Activated CD8-positive, alpha-beta T cell treated with anti-CD3 and anti-CD28 coated beads for 36 hours (primary cell): Measurements from ENCODE around the gene NFATC2. TPM values are rescaled to one million over a fixed set of nuclear protein-coding genes. Genes with fewer than 3 reads are reported as not detected.

Experiments used
- ATAC-seq: fragments of 200-7000 bp; cut with Tn5 transposase; one replicate; pipeline ENCODE4 v1.10.0; 2021; ENCODE audit warnings: mild to moderate bottlenecking, moderate library complexity
- CTCF ChIA-PET: fragments of 350-600 bp; sonication (Branson Sonifier 250); formaldehyde crosslinking; loops from one replicate; lab custom pipeline; 2021; ENCODE audit warnings: antibody characterized with exemption; lab: Charles Lee
- POLR2A ChIA-PET: fragments of 350-600 bp; sonication (Branson Sonifier 250); formaldehyde crosslinking; loops from one replicate; lab custom pipeline; 2021; ENCODE audit warnings: antibody characterized with exemption; lab: Charles Lee
- DNase-seq: peaks from one replicate; pipeline ENCODE4 v3.0.0-alpha.2; 2020
- H3K27ac Mint-ChIP-seq: one replicate; pipeline ENCODE4 v1.8.0; 2021; ENCODE audit warnings: mild to moderate bottlenecking, mixed read lengths
- H3K27me3 Mint-ChIP-seq: one replicate; pipeline ENCODE4 v1.8.0; 2021; ENCODE audit warnings: mixed read lengths
- H3K36me3 Mint-ChIP-seq: one replicate; pipeline ENCODE4 v1.8.0; 2021; ENCODE audit warnings: low read depth, mixed read lengths
- H3K4me1 Mint-ChIP-seq: one replicate; pipeline ENCODE4 v1.8.0; 2021; ENCODE audit warnings: low read depth, mixed read lengths
- H3K4me3 Mint-ChIP-seq: one replicate; pipeline ENCODE4 v1.8.0; 2021; ENCODE audit warnings: mild to moderate bottlenecking, moderate library complexity, mixed read lengths
- H3K9me3 Mint-ChIP-seq: one replicate; pipeline ENCODE4 v1.8.0; 2021; ENCODE audit warnings: mixed read lengths
- CTCF ChIP-seq: fragments of 200-600 bp; IDR thresholded peaks from one replicate; pipeline ENCODE4 v1.8.0; 2022; ENCODE audit warnings: antibody characterized with exemption, mild to moderate bottlenecking
- intact Hi-C: fragments of 100-400 bp; cut with micrococcal nuclease; formaldehyde crosslinking; loops from one replicate; pipeline ENCODE4 v1.10.0; 2022
- total RNA-seq, 2 experiments: library from RNA; stranded (reverse); gene quantifications; one replicate each; pipeline ENCODE4 v1.2.3, GENCODE V29; 2021

NFATC2 gene
- total RNA-seq, 2 experiments from 2014 or later, result 38.3 to 40.9 TPM

- CTCF ChIA-PET, result interaction anchor here (1.0 to 3.4 kb wide), 4 partner anchors 13 to 67 kb away, joined by 3 to 23 read pairs (median 4); partner anchors contain the start of gene NFATC2
- no peaks in the 10 kb centered on the region for H3K9me3 Mint-ChIP-seq
- POLR2A ChIA-PET, result interaction anchor here (0.7 to 11.5 kb wide), 11 partner anchors 9 to 98 kb away, joined by 3 to 142 read pairs (median 5); partner anchors contain the start of gene NFATC2
Measured at GRCh38 chr20:51529081-51529681, 13.3 kb downstream of the NFATC2 start.

GRCh38 chr20:51528263-51529027, 14.1 kb downstream of the NFATC2 start:
- peak; percentile 92 for DNase-seq
- CTCF ChIA-PET, result interaction anchor here (0.8 to 1.4 kb wide), 5 partner anchors 14 to 734 kb away, joined by 3 to 6 read pairs (median 4); partner anchors contain the start of gene NFATC2
- H3K27ac Mint-ChIP-seq, result peak overlapping the region; percentile 99
- TF ChIP-seq CTCF, result no peak
- intact Hi-C loops, result loop anchor here (2.0 kb wide), 1 partner anchor 32 kb away; no protein-coding TSS in a partner anchor
- H3K9me3 Mint-ChIP-seq, result no peaks in the 10 kb centered on the region
- peaks cover 51% of the 10 kb centered on the region for H3K36me3 Mint-ChIP-seq
- H3K4me1 Mint-ChIP-seq, result peaks cover 86% of the 10 kb centered on the region
- POLR2A ChIA-PET, result interaction anchor here (1.0 to 11.5 kb wide), 8 partner anchors 10 to 48 kb away, joined by 4 to 142 read pairs (median 8); partner anchors contain the start of gene NFATC2
- H3K27me3 Mint-ChIP-seq, result no peaks in the 10 kb centered on the region
- H3K4me3 Mint-ChIP-seq, result peak overlapping the region; percentile 74
- peak; percentile 34 for ATAC-seq

More at GRCh38 chr20:51529081-51529681, 13.3 kb downstream of the NFATC2 start:
- intact Hi-C loops, result loop anchor here (2.0 kb wide), 1 partner anchor 32 kb away; no protein-coding TSS in a partner anchor
- TF ChIP-seq CTCF, result no peak
- Mint-ChIP-seq H3K27ac (peak overlapping the region; percentile 99), H3K27me3 (no peaks in the 10 kb centered on the region), H3K4me3 (peak overlapping the region; percentile 74), H3K36me3 (peaks cover 50% of the 10 kb centered on the region), H3K4me1 (peaks cover 90% of the 10 kb centered on the region)
- ATAC-seq (no peak), DNase-seq (peak; percentile 77)

- intact Hi-C loops, result no loop called here
- Mint-ChIP-seq H3K4me1 (peaks cover 81% of the 10 kb centered on the region), H3K36me3 (peaks cover 58% of the 10 kb centered on the region), H3K4me3 (peak overlapping the region; percentile 74), H3K27ac (peak overlapping the region; percentile 99), H3K27me3 (no peaks in the 10 kb centered on the region), H3K9me3 (no peaks in the 10 kb centered on the region)
- CTCF ChIA-PET, result interaction anchor here (0.9 to 1.8 kb wide), 5 partner anchors 10 to 68 kb away, joined by 3 to 6 read pairs (median 4); no protein-coding TSS in a partner anchor
- POLR2A ChIA-PET, result interaction anchor here (0.8 to 11.5 kb wide), 11 partner anchors 9 to 125 kb away, joined by 3 to 142 read pairs (median 5); partner anchors contain the start of gene NFATC2
- no peak for ATAC-seq
- no peak for DNase-seq
- TF ChIP-seq CTCF, result no peak
Measured at GRCh38 chr20:51526754-51527153, 15.8 kb downstream of the NFATC2 start.

GRCh38 chr20:51526106-51526470, 16.4 kb downstream of the NFATC2 start:
- H3K36me3 Mint-ChIP-seq, result peaks cover 58% of the 10 kb centered on the region
- peak overlapping the region; percentile 99 for H3K27ac Mint-ChIP-seq
- ATAC-seq, result no peak
- no peak for DNase-seq
- H3K4me1 Mint-ChIP-seq, result peaks cover 77% of the 10 kb centered on the region
- H3K27me3 Mint-ChIP-seq, result no peaks in the 10 kb centered on the region
- peak overlapping the region; percentile 74 for H3K4me3 Mint-ChIP-seq
- no peaks in the 10 kb centered on the region for H3K9me3 Mint-ChIP-seq
- intact Hi-C loops, result no loop called here
- ChIA-PET CTCF (interaction anchor here (1.2 to 1.8 kb wide), 4 partner anchors 10 to 69 kb away, joined by 4 to 6 read pairs (median 6); no protein-coding TSS in a partner anchor), POLR2A (interaction anchor here (1.0 to 11.5 kb wide), 10 partner anchors 8 to 125 kb away, joined by 3 to 142 read pairs (median 8); partner anchors contain the start of gene NFATC2)
- no peak for TF ChIP-seq CTCF
